Rectal smooth muscle tissue (tissue), 1 donor: ENCODE data around the gene RPL10.

Experiments used
- H3K27ac ChIP-seq: one replicate; pipeline ENCODE4 v1.7.0; 2013; ENCODE audit warnings: low read depth, low read length, inconsistent platforms
- H3K27me3 ChIP-seq: one replicate; pipeline ENCODE4 v1.7.0; 2013; ENCODE audit warnings: low read length; ENCODE audit not compliant: control insufficient read depth, insufficient read depth
- H3K36me3 ChIP-seq: one replicate; pipeline ENCODE4 v1.7.0; 2013; ENCODE audit warnings: low read length; ENCODE audit not compliant: control insufficient read depth, insufficient read depth
- H3K4me1 ChIP-seq: one replicate; pipeline ENCODE4 v1.7.0; 2013; ENCODE audit warnings: low read length; ENCODE audit not compliant: control insufficient read depth, insufficient read depth
- H3K4me3 ChIP-seq: one replicate; pipeline ENCODE4 v1.7.0; 2013; ENCODE audit warnings: low read length
- H3K9ac ChIP-seq: one replicate; pipeline ENCODE4 v1.7.0; 2013; ENCODE audit warnings: low read length

RPL10 gene

DNA sequence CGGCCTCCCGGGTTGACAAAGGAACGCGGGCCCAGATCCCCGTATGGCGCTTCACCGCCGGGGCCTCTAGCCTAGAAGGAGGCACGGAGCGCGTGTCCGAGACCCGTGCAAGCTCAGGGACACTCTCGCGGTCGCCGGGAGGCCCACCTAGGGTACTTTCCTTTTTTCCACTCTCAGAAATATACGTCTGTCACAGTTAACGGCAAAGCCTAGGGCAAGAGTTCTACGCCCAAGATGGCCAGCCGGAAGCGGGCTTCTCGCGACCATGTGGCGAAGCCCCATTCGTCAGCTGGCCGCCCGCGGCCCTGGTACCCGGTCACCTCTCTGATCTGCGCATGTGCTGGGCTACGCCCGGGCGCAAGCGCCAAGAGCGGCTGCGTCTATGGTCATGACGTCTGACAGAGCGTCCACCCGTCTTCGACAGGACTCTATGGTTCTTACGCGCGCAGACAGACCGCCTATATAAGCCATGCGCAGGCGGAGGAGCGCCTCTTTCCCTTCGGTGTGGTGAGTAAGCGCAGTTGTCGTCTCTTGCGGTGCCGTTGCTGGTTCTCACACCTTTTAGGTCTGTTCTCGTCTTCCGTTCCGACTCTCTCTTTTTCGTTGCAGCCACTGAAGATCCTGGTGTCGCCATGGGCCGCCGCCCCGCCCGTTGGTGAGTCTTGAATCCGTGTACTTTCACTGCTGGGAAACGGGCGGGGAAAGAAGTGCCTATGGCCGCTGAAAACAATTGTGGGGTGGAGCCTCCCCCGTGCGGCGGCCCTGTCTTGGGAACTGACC lies at the start of gene RPL10:
Gene RPL10, plus strand, starts transcription at position 490 of the 780 bp plus-strand sequence. Its CDS starts 143 bp downstream, at position 633.
- peak within 1 kb of the TSS; percentile 96 for H3K27ac ChIP-seq
- H3K27me3 ChIP-seq = no peaks in the 10 kb centered on the region
- H3K36me3 ChIP-seq = peaks cover 12% of the 10 kb centered on the region
- H3K4me1 ChIP-seq = peaks cover 4% of the 10 kb centered on the region
- H3K4me3 ChIP-seq = peak within 1 kb of the TSS; percentile 77
- peak within 1 kb of the TSS; percentile 87 for H3K9ac ChIP-seq

DNA sequence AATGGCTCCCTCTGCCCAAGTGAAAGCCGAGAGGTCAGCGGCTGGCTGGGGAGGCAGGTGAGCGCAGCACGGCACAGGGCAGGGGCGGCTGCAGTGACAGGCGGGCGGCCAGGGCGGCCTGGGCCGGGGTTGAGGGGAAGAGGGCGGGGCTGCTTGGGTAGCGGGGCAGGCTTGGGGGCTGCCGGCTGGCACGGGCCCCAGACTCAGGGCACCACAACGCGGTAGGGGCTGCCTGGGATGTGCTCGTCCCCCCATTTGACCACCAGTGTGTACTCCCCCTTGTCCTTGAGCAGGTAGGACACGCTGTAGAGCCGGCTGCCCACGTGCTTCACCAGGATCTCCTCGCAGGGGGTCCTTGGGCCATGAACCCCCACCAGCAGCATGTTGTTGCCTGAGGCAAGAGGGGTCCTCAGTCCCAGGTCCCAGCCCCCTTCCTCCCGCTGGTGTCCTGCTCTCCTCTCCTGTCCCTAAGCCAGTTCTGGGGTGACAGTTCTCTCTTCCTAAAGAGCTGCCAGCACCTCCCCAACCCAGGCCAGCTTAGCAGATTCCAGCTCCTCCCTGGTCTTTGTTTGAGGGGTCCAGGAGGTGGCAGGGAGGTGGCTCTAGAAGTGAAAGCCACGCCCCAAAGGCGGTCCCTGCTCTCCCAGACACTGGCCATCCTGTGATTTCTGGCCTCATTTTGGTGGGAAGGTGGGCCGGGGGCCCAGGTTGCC lies 49.4 kb upstream of the RPL10 start:
- no peak overlapping the region for H3K9ac ChIP-seq
- H3K4me3 ChIP-seq = no peak overlapping the region
- peak overlapping the region; percentile 60 for H3K27ac ChIP-seq
- H3K36me3 ChIP-seq = peaks cover 31% of the 10 kb centered on the region
- H3K4me1 ChIP-seq = no peaks in the 10 kb centered on the region
- no peaks in the 10 kb centered on the region for H3K27me3 ChIP-seq

DNA sequence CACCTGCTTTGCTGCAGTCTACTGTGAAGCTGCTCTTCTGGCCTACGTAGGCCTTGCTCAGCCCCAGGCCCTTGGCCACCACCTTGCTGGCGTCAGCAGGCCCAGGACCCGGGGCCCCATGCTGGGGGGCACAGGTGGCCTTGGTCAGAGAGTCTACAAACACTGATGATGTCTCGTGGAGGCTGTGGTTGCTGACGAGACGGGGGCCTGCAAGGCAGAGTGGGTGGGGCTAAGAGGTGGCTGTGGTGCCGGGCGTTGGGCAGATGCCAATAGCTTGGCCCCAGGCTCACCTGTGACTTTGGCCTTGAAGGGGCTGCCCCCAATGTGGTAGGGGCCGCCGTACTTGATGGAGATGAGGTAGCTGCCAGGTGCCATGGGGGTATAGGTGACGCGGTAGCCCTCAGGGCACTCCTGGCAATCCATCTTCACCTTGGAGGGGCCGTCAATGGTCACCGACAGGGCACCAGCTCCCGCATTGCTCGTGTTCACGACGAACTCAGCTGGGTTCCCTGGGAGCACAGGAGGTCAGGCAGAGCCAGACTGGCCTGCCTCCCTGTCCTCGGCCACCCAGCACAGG lies 48.7 kb upstream of the RPL10 start:
- Histone ChIP-seq H3K4me3 (no peak overlapping the region), H3K36me3 (peaks cover 35% of the 10 kb centered on the region), H3K27me3 (no peaks in the 10 kb centered on the region), H3K9ac (no peak overlapping the region), H3K27ac (peak overlapping the region; percentile 60), H3K4me1 (no peaks in the 10 kb centered on the region)

- Histone ChIP-seq H3K36me3 (peaks cover 40% of the 10 kb centered on the region), H3K27me3 (no peaks in the 10 kb centered on the region), H3K4me3 (no peak overlapping the region), H3K9ac (no peak overlapping the region), H3K27ac (peak overlapping the region; percentile 60), H3K4me1 (no peaks in the 10 kb centered on the region)
Observed at GRCh38 chrX:154349979-154350378, 48.2 kb upstream of the RPL10 start.

DNA sequence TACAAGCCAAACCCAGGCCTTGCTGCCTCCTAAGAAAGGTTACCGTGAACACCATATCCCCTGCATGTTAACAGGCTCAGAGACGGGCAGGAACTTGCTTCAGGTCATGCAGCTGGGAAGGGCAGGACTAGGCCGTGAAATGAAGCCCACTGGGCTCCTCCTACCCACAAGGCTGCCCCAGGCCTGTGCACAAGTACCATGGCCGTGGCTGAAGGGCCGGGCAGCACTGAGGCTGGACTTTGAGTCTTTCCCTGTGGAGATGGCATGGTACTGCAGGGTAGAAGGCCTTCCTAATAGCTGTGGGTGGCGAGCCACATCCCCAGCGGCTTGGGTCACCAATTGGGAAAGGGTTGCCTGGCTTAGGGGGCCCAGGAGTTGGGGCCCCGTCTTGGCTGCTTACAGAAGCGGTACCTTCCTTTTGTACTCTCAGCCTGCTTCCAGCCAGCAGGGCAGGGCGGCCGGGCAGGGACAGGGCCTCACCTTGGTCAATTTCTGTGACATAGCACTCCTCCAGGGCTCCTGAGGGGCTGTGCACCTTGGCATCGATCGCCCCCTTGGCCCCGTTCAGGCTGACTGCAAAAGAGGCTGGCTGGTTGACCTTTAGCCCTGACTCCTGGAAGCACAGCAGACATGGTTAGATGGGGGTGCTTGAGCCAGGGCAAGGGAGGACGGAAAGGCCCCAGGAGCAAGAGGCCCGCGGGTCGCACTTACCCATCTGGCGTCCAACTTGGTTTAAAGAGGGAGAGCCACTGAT lies 47.6 kb upstream of the RPL10 start:
- Histone ChIP-seq H3K4me1 (no peaks in the 10 kb centered on the region), H3K36me3 (peaks cover 41% of the 10 kb centered on the region), H3K4me3 (no peak overlapping the region), H3K27ac (peak overlapping the region; percentile 19), H3K9ac (no peak overlapping the region), H3K27me3 (no peaks in the 10 kb centered on the region)

- peak overlapping the region; percentile 55 for H3K27ac ChIP-seq
- no peak overlapping the region for H3K9ac ChIP-seq
- no peaks in the 10 kb centered on the region for H3K27me3 ChIP-seq
- H3K4me1 ChIP-seq = no peaks in the 10 kb centered on the region
- no peak overlapping the region for H3K4me3 ChIP-seq
- peaks cover 41% of the 10 kb centered on the region for H3K36me3 ChIP-seq
Observed at GRCh38 chrX:154351183-154352011, 46.8 kb upstream of the RPL10 start.

GRCh38 chrX:154352012-154352401 lies 46.2 kb upstream of the RPL10 start:
- Histone ChIP-seq H3K27me3 (no peaks in the 10 kb centered on the region), H3K9ac (no peak overlapping the region), H3K4me3 (no peak overlapping the region), H3K4me1 (no peaks in the 10 kb centered on the region), H3K36me3 (peaks cover 43% of the 10 kb centered on the region), H3K27ac (peak overlapping the region; percentile 55)

- Histone ChIP-seq H3K4me3 (no peak overlapping the region), H3K27me3 (no peaks in the 10 kb centered on the region), H3K27ac (peak overlapping the region; percentile 55), H3K36me3 (peaks cover 48% of the 10 kb centered on the region), H3K4me1 (no peaks in the 10 kb centered on the region), H3K9ac (no peak overlapping the region)
Observed at GRCh38 chrX:154352466-154352865, 45.7 kb upstream of the RPL10 start.

DNA sequence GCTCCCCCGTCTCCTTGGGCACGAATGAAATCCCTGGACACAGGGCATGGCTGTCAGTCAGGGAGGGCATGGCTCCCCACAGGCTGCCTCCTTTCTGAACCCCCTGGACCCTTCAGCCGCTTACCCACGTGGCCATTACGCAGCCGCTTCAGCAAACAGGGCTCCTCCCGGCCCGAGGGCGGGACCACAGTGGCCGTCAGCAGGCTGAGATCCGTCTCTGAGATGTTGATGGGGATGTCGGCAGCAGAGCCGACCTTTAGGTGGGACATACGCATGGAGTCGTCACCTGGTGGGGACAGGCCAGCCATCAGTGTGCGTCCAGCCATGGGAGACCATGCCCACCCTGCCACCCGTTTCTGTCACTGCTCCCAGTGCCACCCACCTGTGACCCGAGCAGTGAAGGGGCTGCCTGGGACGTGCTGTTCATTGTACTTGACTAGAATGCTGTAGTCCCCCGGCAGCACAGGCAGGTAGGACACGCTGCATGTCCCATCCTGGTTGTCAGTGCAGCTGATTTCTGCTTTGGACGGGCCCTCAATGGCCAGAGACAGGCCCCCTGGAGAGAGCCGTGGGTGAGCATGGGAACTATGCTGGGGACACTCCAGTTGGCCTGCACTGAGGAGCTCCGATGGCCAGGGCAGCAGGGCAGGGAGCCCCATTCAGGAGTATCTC lies 44.9 kb upstream of the RPL10 start:
- Histone ChIP-seq H3K4me3 (no peak overlapping the region), H3K36me3 (peaks cover 55% of the 10 kb centered on the region), H3K9ac (no peak overlapping the region), H3K27me3 (no peaks in the 10 kb centered on the region), H3K27ac (peak overlapping the region; percentile 74), H3K4me1 (no peaks in the 10 kb centered on the region)

DNA sequence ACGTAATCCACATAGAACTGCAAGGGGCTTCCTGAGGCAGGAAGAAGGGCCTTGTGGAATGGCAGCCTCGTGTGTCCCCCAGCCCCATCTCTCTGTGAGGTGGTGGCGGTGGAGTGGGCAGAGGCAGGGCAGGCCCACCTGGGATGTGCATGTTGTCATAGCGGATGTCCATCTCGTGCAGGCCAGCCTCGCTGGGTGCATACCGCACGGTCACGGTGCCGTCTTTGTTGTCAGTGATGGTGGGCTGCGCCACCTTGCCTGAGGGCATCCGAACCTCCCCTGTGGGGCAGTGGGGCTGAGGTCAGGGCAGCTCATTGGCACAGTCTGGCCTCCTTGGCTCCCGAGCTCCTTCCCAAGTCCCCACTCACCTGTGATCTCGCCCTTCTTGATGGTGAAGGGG lies 44.2 kb upstream of the RPL10 start:
- H3K36me3 ChIP-seq = peaks cover 62% of the 10 kb centered on the region
- H3K27me3 ChIP-seq = no peaks in the 10 kb centered on the region
- peak overlapping the region; percentile 74 for H3K27ac ChIP-seq
- H3K4me3 ChIP-seq = no peak overlapping the region
- H3K4me1 ChIP-seq = no peaks in the 10 kb centered on the region
- H3K9ac ChIP-seq = no peak overlapping the region

GRCh38 chrX:154354516-154354915 lies 43.7 kb upstream of the RPL10 start:
- H3K9ac ChIP-seq = no peak overlapping the region
- H3K4me3 ChIP-seq = no peak overlapping the region
- H3K27me3 ChIP-seq = no peaks in the 10 kb centered on the region
- H3K36me3 ChIP-seq = peaks cover 63% of the 10 kb centered on the region
- peak overlapping the region; percentile 72 for H3K27ac ChIP-seq
- H3K4me1 ChIP-seq = no peaks in the 10 kb centered on the region
